Epidermal melanocyte (primary cell): ENCODE results near the gene FLII.

Source experiments
- DNase-seq: peaks from one replicate; pipeline ENCODE4 v3.0.0; 2011; ENCODE audit warnings: low spot score; ENCODE audit not compliant: insufficient read length

FLII gene

DNA sequence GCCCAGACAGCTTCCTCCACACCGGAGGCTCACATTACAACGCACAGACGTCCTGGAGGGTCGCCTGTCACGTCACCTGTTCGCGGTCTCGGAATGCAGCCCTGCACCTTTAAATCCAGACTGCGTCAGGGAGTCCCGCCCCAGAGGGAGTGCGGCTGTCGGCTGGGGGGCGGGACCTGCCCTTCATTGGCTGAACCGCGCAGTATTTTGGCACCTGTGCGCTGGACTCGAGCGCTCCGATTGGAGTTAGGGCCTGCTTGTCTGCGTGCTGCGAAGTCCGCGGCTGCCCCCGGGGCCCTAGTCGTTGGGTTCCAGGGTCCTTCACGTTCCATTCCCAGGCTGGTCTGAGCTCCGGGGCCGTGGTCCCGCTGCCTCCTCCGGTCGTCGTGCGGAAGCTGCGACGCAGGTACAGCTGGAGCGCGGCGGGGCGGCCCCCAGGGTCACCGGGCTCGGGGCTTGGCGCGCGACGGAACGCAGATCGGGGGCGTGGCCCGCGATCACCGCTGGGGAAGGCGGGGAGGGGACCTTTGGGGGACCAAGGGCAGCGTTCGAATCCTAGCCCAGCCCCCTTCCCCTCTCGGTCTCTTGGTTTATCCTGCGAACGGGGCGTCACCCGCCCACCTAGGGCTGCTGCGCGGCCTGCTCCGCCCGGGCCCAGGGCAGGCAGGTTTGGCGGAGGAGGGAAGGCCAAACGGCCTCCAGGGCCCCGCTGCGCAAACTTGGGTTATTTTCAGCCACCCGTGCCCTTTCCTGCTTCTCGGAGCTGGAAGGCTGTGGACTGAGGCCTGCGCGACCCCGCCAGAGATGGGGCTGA lies 2.0 kb upstream of the FLII start, which contains the start of gene MIEF2:
Gene MIEF2 (plus strand): TSS at position 331 of the 814 bp plus-strand sequence. CDS start 2,059 bp downstream, outside the sequence.
- DNase-seq, result peak; percentile 99

DNA sequence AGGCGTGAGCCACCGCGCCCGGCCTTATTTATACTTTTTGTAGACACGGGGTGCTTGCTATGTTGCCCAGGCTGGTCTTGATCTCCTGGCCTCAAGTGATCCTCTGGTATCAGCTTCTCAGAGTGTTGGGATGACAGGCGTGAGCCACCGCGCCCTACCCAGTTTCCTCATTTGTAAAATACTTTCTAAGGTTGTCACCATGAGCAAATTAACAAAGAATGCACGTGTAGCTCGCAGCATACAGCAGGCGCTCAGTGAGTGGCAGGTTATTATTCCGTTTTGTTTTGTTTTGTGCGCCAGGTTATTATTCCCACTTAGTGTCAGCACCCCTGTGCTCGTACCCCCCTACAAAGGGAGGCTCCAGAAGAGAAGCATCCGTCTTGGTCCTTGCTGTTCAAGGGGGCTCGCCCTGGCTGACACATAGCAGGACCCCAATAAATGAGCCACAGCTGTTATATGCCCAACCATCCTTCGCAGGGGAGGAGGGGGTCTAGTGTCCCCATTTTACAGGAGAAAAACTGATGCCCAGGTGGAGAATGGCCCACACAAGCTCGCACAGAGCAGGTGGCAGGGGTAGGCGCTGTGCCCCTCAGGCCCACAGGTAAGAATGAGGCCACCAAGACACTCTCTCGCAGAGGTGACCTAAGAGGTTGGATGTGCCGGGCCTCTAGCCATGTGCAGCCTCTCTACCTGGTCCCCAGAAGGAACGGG lies 1.2 kb upstream of the FLII start:
- DNase-seq, result no peak

DNA sequence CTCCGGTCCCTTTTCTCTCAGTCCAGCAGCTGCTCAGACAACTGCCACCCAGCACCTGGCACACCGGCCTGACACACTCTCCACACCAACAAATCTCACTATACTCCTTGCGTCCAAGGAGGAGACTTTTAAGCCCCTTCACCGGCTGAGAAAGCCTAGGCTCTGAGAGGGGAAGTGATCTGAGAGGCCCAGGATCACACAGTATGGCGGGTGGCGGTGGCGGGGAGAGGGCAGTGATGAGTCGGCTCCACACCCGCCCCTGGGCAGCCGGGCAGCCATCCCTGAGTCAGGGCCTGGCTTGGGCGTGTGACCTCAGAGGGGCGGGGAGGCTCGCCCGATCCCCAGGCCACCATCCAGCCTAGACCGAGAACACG lies 569 bp downstream of the FLII start:
- peak; percentile 82 for DNase-seq

DNA sequence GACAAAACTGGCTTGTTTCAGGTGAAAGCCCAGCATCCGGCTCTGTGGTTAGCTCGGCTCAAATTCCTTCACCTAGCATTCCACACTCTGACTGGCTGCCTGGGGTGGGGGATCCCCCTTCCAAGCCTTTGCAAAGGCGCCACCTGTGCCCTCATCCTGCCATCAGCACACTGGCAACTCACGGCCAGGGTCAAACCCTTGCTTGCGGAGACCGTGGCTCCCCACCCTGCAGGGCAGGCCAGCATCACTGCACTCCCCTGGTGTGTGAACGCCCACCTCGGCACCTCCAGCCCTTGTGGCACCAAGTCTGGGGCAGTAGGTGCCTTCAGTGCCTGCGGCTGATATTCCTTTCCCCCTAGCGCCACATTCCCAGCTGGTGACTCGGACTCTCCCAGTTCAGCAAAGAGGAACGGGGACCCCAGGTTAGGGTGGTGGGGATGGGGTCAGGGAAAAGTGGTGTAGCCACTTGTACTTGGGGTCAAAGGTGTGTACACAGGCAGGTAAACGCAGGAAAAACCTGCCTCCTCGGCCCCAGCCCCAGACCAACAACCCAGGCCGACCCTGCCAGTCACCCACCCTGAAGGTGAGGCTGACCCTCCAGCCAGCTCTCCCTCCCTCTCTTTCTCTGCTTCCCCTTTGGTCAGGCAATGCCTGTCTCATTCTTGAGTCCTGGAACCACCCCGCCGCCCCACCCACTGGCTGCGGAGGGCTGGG lies 1.1 kb downstream of the FLII start:
- peak; percentile 57 for DNase-seq

DNA sequence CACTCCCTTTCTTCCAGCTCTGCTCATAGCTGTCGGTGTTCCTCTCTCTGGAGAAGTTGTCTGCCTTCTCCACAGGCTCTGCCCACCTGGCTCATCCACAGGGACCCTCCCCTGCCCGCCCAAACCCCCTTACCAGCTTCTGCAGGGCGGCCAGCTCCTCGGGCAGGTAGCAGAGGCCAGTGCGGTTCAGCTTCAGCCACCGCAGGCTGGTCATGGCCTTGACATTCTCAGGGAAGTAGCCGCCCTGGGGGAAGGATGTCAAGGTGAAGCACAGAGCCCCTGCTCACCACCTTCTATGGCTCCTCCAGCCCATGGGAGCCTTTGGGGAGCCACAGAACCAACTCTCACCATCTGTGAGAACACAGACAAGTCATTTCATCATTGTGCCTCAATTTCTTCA lies 1.8 kb downstream of the FLII start:
- DNase-seq, result no peak

DNA sequence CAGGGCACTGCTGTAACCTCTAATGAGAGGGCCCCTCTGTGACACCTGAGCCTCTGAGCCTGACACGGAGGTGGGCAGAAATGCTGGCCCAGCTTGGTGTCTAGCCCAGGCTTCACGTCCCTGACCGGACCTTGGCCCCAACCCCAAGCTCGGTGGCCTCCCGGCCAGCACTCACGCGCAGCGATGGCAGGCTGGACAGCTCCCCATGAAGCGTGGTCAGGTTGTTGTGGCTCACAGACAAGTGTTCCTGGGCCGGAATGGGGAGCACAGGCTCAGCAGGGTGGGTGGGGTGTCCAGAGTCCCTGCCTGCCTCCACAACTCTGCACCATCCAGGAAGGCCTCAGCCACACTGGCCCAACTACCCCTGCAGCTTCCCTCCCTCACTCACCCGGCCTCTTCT lies 2.2 kb downstream of the FLII start:
- no peak for DNase-seq

DNA sequence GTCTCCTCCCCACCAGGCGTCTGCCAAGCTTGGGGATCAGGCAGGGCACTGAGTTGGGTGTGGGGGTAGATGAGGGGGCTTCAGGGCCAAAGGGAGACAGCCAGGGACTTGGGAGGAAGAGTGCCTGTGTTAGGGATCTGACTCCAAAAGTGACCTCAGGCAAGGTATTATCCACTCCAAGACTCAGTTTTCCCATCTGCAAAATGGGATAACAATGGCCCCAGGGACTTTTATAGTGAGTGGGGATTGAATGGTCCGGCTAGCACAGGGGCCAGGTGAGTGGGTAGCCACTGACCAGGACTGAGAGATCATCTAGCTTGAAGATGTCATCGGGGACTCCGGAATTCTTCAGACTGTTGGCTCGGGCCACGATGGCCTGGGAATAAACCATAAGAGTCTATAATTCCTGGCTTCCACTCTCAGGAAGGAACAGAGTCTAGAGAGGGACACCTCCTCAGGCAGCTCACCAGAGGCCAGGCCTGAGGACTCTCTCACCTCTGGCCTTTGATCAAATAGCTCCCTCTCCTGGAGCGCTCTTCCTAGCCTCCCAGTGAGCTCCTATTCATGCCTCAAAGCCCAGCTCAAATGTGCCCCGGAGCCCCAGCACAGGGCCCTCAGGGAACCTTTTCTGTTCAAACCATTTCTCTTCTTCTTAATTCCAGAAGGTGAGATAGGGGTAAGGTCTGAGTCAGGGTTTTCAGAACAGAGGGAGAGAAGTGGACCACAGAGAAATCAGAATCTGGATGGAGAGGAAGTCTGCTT lies 3.5 kb downstream of the FLII start:
- DNase-seq, result no peak

DNA sequence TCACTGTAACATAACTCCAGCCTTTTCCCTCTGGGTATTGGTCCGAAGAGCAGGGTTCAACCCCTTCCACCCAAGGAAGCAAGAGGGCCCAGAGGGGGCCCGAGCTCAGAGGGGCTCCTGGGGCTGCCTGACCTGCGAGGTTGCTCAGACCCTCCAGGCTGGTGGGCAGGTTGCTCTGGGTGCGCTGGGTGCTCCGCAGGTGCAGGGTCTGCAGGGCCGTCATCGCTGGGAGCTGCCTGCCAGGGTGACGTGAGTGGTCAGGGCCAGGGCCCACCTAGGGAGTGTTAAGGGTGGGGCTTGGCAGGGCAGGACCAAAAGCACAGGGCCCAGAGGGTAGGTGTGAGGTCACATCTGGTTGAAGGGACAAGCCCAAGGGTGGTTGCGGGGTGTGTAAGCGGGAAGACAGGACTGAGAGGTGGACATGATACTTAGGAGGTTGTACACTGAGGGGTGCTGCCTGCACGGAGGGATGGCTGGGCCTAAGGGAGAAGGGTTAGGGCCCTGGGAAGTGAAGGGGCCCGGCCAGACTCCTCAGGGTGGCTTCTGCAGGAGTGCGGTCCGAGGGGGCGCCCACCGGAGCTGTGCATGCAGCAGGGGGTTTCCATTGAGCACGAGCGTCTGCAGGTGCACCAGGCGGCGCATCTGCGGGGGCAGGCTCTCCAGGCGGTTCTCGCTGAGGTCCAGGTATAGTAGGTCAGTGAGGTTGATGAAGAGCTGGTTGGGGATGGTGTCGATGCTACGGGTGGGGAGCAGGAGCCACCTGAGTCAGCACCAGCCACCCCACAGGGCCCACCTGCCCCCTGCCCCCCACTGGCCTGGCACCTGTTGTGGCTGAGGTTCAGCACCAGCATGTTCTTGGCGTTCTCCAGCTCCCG lies 4.4 kb downstream of the FLII start:
- DNase-seq, result no peak

DNA sequence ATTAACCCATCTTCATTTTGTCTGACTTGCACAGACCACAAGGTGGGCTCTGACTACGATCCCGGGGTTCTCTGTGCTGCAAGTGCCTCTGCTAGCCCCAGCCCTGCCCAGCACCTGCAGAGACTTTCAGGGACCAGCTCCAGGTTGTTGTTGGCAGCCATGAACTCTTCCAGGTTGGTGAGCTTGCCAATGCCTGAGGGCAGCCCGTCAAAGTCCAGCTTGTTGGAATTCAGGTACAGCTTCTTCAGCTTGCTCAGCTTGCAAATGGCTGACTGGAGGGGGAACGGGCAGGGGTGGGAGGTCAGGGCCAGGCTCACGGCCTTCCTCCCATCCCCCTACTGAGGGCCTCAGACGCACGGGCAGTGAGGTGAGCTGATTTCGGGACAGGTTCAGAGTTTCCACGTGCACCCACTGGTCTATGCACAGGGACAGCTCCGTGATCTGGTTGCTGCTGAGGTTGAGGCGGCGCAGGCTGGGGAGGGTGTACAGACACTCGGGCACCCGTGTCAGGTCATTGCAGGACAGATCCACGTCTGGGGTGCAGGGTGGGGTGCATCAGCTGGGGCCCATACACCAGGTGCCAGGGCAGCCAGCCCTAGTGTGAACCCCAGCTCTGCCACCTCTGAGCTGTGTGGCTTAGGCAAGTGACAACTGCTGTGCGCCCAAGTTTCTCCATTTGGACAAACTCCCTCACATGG lies 5.2 kb downstream of the FLII start:
- DNase-seq, result no peak

DNA sequence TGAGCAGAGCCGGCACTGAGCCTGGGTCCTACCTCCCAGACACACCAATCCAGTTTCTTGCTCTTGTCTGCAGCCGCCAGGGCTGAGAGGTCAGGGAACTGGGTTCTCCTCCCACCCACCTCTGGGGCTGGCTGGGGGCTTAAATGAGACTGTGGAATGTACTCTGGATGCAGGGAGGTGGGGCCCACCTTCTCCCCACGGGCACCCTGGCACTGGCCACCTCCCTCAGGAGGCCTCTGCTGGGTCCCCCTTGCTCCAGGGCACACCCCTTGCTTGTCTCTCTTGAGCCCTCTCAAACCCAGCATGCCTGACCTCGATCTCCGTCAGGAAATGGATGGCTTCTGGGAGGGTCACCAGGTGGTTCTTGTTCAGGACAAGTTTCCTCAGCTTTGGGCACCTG lies 6.4 kb downstream of the FLII start:
- no peak for DNase-seq

DNA sequence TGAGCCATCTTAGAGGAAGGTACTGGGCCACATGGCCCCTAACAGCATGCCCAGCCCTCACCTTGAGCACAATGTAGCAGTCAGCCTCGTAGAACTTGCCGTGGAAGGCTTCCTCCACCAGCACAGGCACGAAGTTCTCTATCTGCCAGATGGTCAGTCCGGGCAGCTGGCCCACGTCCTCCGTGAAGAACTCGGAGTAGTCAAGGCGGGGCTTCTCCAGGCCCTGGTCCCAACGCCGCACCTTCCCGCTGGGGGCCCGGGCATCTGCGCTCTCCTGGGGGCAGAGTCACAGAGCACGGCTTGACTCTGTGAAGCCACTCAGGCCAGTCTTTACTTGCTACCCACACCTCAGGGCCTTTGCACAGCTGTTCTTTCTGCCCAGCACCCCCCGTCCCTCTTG lies 7.3 kb downstream of the FLII start:
- DNase-seq, result no peak

DNA sequence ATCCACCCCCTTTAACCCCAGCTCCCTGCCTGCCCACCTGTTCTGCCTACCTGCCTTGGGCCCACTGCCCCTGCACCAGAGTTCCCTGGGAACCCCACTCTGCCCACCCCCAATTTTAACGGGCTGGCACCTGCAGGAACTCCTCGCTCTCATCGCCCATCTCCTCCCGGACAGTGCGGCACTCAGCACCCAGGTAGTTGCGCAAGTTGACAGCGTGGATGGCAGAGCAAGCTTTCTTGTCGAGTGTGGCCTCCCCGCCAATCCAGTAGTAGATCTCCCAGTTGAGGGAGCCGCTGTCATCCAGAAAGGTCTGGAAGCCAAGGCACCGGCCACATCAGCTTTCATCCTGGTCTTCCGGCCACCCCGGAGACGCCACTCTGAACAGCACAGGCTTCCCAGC lies 7.8 kb downstream of the FLII start:
- DNase-seq, result no peak

DNA sequence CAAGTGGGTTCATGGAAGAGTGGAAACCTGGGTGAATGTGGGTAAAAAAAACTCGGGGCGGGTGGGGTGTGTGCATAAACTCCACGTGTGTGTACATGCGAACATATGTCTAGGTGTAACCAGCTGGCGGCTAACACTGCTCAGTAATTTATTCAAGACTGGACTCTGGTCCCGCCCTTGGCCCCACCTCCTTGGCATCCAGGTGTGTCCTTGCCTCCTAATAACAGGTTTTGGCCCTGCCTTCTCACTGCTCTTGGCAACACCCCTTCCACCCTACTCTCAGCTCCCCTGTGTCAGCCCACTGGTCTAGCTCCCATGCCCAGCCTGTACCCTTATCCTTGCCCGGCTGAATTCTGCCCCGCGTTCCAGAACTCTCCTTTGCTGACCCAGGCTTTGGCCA lies 8.3 kb downstream of the FLII start:
- no peak for DNase-seq

DNA sequence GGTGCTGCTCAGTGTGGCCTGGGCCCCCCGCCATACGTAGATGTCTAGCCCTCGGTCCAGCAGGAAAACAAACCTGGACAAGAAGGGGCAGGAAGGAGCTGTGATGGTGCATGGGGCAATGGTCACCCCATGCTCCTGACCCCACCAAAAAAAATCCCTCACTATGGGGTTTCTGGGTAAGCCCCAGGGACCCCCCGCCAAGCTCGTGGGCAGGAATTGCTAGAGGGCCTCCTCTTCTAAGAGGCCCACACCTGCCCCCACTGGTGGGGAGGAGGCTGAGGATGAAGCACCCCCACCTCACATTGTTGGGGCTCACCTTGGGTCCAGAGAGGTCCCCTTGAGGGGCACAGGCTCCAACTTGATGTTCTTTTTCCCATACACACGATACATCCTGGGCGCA lies 9.7 kb downstream of the FLII start:
- DNase-seq, result no peak

DNA sequence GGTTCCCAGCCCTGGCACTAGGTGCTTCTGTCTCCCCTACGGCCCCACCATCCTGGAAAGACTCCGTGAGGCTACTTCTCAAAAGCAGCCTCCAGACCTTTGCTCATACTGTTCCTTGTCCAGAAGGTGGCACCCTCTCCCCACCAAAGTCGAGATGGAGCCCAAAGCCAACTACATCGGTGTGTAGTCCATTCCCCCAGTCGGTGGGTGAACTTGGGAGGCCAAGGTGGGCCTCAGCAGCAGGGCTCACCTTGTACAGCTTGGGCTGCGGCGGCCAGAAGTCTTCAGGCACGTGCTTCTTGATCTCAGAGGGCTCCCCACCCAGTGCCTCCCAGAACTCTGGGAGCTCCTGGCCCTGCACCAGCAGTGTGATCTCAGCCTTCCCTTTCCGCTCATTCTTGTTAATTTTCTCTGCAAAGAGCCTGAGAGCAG lies 10.2 kb downstream of the FLII start:
- DNase-seq, result peak; percentile 96

DNA sequence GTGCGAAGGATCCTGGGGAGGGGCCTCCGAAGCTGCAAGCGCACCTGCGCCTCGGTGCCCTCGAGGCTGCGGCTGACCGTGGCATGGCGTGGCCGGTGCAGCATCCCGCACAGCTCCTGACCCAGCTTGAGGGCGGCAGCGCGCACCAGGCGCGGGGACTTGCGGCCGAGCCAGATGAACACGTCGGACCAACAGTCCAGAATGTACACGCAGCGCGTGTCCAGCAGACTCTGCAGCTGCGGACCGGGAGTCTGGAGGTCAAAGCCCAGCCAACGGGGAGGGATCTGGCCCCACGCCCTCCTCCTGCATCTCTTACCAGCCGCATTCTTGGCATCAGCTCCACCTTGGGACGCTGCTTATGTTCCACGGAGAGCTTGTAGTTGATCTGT lies 10.9 kb downstream of the FLII start:
- no peak for DNase-seq

DNA sequence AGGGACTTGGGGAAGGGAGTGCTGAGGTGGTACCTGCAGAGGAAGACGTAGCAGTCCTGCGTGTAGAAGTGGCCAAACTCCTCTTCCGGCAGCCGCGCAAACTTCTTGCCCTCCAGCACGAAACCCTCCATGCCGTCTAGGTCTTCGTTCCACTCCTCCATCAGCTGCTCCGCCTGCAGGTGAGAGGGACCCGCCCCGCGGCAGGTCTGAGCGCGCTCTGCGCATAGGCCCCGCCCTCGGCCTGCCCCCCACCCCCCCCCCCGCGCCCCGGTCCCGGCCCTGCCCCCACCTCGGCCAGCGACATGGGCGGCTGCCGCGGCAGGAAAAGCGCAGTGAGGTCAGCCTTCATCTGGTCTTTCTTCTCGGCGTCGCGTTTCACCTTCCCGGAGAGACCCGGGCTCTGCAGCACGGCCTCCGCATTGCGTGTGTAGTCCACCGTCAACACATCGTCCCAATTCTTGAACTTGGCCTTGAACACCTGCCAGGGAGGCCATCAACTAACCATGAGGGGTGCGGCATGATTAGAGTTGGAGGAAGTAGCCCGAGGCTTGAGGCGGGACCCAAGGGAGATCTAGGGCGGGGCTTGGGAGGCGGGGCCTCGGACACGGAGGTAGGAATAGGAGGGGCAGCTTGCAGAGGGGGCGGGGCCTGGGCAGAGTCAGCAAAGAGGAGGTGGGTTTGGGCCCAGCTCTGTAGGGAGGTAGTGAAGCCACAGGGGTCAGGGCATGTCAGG lies 11.5 kb downstream of the FLII start:
- no peak for DNase-seq

DNA sequence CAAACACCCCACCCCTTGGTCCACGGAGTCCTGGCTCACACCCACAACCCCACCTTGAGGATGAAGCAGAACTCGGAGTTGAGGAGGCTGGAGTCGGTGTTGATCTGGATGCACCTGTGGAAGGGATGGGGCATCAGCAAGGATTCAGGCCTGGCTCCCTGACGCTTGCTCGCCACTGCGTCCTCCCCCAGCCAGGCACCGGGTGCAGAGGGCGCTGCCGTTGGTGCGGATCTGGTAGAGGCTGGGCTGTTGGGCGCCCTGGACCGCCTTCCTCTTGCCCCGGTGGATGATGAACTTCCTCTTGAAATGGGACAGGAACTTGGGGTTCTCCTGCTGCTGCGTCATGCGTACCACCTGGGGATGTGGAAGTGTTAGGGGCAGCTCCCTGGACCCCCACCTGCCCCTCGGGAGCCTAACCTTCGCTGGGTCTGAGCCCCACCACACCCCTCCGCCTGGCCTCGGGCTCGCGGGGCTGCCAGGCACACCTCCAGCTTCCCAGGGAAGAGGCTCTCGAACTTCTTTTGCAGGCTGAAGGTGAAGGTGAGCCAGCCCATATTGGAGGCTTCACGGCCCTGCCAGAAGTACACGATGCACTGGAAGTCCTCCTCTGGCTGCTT lies 12.3 kb downstream of the FLII start:
- DNase-seq, result no peak
